ENCODE data around the gene CPZ.
"Not testable (repeated sequence)": the region's sequence is repeated elsewhere in the genome, so short reads cannot be mapped to it uniquely, and the experiment has no call there.

The CPZ gene

DNA sequence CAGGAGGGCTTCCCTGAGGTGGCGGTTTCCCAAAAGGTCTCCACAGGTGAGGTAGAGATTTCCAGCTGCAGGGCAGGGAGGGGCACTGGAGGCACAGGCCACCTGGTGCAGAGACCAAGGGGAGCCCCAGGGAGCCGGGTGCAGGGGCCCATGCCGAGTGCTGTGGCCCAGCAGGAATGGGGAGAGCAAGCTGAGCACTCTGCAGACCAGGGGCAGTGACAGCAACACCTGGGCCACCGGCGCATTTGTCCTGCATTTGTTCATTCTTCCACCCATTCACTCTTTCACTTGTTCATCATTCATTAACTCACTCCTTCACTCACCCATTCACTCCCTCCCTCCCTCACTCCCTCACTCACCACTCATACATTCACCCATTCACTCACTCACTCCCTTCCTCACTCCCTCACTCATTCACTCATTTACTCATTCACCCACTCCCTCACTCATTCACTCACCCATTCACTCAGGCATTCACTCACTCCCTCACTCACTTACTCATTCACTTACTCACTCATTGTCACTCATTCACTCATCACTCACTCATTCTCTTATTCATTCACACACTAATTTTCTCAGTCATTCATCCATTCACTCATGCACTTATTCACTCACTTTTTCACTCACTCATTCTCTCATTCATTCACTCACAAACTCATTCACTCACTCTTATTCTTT, 16.3 kb downstream of the CPZ start:
- in situ Hi-C loops (cut with MboI; ENCODE audit: low sequenced_read_pairs), result no loop called here

DNA sequence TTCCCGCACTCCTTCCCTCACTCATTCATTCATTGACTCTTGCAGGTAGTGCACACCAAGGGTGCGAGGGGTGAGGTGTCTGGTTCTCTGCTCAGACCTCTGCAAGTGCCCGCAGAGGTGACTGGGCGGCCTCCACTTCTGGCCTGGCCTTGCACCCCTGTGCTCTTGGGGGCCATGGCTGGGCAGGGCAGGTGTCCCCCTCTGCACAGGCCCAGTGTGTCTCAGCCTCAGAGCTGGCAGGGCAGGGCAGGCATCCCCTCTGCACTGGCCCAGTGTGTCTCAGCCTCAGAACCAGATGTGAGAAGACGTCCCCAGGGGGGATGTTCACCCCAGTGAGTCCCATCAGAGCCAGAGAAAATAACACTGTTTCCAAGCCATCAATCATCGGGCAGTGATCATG, 16.8 kb downstream of the CPZ start:
- in situ Hi-C loops (cut with MboI; ENCODE audit: low sequenced_read_pairs), result no loop called here

DNA sequence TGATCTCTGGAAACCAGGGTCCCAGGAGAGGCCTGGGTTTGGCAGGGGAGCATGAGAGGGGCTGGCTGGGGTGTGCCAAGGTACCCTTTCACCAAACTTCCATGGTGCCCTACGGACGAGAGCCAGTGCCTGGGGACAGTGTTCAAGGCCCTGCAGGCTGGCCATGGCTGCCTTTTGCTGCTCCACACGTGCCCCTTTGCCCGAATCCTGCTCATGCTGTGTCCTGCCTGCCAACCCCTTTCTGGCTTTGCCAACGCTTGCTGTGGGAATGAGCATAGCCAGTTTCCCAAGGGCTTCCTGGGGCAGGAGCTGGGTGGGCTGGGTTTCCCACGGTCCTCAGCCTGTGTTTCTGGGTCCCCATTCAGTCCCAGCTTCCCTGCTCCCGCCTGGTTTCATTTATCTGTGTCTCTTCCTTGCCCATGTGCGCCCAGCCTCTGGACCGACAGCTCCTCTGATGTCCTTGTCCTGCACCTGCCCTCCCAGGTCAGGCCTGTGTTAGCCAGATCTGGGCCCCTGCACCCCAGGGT, 17.3 kb downstream of the CPZ start:
- in situ Hi-C loops (cut with MboI; ENCODE audit: low sequenced_read_pairs), result no loop called here

DNA sequence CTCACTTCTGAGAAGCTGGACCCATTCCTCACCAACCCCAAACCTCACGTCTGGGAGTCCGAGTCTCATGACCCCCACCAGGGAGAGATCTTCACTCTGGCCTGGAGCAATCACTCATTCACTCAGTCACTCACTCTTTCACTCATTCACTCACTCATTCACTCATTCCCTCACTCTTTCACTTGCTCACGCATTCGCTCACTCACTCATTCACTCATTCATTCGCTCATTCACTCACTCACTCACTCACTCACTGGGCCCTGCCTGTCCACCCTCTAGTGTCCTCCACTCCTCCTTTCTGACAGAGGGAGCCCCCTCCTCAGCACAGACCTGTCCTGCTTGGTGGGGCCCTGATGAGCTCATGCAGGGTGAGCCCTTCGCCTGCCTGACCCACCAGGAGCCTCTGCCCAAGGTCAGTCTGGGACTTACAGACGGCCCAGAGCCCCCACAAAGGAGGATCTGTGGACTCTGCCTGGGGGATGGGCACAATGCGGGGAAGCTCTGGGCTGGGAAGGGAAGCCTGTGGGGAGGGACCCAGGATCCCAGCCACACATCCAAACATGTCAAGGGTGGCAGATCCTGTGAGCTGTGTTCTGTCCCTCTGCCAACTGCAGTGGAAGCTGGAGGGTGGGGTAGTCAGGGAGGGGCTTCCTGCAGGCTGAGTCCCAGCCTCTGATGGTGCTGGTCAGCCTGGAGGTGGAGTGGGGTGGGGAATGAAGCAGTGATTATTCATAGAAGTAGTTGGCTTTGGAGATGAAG, 18.5 kb downstream of the CPZ start:
- in situ Hi-C loops (cut with MboI; ENCODE audit: low sequenced_read_pairs), result no loop called here

DNA sequence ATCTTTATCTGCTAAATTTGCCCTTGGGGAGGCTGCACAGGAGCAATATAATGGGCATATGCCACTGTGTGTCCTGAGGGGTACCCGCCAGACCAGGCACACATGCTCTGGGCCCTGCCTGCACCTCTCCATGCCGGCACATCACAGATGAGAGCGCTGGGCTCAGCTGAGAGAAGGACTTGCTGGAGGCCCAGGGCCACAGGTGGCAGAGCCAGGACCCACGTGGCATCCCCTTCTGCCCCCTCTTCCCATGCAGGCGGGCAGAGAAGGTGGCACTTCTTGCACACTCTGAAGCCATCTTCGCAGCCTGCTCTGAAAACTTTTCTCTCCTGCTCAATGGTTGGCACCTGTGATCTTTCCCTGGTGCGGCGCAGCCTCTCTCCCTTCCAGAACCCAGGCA, 20.1 kb downstream of the CPZ start:
- in situ Hi-C loops (cut with MboI; ENCODE audit: low sequenced_read_pairs), result no loop called here

DNA sequence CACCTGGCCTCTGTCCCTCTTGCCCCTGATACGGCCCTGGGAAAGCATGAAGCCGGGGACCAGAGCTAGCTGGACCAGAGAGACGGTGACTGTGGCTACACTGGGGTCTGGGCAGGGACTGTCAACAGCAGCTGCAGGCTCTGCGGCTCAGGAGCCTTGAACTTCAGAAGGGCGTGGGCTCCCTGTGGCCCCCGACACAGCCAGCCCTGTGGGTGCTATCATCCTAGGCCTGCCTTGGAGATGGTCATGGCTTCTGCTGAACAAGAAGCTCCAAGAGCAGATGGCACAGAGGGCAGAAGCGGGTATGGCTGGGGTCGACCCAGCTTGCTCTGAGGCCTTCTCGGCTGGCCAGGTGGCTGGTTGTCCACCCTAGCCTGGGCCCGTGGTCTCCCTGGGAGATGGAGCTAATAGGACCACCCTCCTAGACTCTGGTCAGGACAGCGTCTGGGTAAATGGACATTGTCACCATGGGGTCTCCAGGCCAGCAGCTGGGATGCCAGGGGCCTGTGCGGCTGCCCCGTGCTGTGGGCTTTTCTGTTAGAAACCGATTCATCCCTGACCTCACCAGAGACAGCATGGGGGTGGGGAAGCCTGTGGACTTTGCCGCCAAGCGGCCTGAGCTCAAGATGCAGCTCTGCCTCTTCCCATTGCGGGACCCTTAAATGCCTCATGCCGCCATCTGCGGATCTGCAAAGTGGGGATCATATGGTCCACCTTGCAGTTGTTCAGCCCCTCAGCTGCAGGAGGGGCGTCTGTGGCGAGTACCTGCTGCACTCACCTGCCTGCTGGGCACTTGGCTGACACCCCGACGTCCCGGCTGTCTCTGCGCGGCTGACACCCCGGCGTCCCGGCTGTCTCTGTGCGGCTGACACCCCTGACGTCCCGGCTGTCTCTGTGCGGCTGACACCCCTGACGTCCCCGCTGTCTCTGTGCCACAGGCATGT, 21.1 kb downstream of the CPZ start:
- in situ Hi-C loops (cut with MboI; ENCODE audit: low sequenced_read_pairs), result no loop called here

DNA sequence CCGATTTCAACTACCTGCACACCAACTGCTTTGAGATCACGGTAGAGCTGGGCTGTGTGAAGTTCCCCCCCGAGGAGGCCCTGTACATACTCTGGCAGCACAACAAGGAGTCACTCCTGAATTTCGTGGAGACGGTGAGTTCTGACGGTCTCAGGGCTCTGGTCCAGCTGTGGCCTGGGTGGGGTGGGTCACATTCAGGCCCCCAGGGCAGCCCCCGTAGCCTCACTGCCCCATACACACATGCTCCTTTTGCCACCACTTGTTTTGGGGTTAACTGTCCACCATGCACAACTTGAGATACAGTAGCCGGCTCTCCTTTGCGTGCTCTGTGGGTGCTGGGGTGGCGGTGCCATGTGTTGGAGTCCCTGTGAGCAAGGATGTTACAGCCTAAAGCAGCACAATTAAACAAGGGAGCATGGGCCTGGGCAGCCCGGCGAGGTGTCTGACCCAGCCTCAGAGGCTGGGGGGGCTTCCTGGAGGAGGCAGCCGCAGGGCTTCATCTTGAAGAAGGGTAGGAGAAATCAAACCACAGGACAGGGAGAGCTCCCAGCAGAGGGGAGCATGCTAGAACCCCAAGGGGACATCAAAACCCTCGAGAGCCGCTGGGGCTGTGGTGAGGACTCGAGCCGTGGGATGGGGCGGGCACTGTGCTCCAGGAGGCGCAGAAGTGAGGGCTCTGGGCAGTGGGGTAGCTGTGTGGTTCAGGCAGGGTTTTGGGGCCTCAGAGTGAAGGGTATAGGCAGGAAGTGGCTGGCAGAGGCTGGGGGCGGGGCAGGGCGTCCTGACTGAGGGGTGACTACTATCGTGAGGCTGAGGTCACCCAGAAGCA, 22.0 kb downstream of the CPZ start:
- in situ Hi-C loops (cut with MboI; ENCODE audit: low sequenced_read_pairs), result no loop called here

DNA sequence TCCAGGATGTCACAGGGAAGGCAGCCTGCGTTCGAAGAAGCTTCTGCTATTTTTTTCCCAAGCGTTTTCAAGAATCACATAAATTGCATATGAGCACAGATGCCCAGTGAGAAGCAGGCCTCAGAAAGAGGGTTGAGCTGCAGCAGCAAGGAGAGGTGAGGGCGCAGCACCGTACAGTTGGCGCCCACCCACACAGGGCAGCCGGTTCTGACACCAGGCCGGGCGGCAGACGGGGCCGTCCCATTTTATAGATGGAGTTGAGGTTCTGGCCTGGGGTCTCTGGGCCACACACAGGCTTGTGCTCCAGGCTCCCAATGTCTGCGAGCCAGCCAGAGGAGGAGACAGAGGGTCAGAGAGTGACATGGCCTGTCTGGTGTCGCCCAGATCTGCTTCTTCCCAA, 22.8 kb downstream of the CPZ start:
- in situ Hi-C loops (cut with MboI; ENCODE audit: low sequenced_read_pairs), result no loop called here

DNA sequence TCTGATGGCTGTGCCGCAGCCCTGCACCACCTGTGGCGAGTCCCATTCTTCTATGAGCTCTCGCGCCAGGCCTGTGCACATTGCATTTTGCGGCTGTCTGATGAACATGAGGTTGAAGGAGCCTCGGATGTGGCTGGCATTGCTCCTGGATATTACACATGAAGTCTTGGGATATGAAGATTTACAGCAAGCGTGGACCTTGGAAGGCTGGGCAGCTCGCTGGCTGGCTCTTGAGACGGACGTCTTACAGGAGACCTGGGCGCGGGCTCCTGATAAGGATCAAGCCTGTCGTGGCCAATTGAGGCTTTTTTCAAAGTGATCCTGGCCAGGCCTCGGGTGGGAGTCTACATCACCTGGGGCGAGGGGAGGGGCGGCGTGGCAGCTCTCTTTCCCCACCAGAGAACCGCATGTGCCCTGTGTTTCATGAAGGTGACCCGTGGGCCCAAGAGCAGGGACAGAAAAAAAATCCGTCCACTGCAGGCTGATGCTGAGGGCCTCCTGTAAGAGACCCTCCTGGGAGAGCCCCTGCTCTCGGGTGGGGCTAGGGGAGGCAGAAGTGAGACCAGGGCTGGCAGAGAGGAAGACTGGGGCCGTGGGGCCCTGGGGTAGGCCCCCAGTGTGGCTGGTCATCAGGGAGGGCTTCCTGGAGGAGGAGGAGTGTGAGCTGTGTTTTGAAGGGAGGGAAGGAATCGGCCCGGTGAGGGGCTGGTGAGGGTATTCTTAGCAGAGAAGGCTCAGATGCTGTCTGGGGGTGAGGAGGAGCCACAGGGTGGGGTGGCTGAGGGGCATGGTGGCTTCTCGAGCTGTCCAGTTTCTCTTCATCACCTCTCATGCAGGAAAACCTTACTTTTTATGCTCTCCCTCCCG, 23.6 kb downstream of the CPZ start:
- in situ Hi-C loops (cut with MboI; ENCODE audit: low sequenced_read_pairs), result no loop called here

DNA sequence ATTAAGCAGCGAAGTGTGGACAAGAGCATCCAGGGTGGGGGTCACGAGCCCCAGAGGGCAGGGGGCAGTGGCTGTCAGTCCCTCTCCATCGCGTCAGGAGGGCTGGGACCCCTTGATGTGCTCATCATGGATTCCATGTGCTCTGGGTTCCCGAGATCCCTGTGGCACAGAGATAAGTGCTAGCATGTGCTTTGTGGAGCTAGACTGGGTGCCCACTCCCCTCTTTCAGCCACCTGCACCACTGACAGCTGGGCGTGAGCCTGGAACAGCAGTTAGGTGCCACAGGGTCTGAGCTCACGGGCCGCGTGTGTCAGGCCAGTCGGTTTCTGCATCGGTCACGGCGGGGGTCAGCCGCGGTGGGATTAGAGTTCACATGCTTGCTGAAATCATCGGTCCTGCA, 24.3 kb downstream of the CPZ start:
- in situ Hi-C loops (cut with MboI; ENCODE audit: low sequenced_read_pairs), result no loop called here

DNA sequence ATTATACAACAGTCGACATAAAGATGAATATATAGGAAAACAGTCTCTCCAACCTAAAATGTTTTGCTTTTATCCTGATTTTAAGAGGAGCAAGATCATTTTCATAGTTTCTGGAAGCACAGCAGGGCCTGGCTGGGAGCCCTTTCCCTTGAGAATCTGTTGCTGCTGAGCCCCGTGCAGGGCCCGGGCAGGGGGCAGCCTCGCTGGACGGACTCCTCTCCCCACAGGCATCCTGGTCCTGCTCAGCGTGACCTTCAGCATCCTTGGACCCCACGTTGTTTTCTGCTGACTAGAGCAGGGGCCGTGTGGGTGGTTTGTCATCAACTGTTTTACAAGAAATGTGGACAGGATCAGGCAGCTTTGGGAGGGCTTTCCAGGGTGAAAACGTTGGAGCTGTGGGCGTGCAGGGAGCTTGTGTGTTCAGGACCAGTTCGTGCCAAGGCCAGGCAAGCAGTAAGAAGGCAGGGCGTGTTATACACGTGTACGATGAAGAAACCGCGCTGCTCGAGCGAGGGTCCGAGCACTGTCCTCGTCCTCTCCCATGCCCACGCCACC, 25.0 kb downstream of the CPZ start:
- in situ Hi-C loops (cut with MboI; ENCODE audit: low sequenced_read_pairs), result no loop called here

DNA sequence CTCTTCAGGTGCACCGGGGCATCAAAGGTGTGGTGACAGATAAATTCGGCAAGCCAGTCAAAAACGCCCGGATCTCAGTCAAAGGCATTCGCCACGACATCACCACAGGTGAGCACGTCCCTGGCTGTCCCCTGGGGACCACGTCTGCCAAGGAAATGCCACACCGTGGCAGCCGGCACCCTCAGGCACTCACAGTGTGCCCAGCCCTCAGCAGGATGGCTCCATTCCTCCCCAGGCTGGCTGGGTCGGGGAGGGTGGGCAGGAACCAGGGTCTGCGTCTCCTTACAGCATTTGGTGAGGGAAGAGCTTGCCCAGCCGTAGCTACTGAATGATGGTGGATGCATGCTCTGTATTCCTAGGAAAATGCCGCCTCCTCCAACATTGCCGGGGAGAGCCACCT, 25.9 kb downstream of the CPZ start:
- in situ Hi-C loops (cut with MboI; ENCODE audit: low sequenced_read_pairs), result no loop called here

DNA sequence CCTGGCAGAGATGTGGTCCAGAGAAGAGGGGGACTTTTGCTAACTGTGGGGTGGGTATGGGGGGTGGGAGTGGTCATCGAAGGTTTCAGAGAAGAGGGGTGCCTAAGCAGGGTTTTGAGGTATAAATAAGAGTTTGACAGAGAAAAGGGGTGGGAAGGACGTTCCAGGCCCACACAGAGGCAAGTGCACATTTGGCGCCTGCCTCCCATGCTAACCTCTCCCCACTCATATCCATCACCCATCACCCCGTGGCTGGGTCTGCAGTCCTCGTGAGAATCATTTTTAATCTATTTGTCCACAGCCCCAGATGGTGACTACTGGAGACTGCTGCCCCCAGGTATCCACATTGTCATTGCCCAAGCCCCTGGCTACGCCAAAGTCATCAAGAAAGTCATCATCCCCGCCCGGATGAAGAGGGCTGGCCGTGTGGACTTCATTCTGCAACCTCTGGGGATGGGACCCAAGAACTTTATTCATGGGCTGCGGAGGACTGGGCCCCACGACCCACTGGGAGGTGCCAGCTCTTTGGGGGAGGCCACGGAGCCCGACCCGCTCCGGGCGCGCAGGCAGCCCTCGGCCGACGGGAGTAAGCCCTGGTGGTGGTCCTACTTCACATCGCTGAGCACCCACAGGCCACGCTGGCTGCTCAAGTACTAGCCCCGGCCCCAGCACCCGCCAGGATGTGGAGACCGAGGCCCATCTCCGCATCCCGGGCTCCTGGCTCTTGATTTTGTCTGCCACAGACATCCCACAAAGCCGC, 26.6 kb downstream of the CPZ start:
- in situ Hi-C loops (cut with MboI; ENCODE audit: low sequenced_read_pairs), result no loop called here

DNA sequence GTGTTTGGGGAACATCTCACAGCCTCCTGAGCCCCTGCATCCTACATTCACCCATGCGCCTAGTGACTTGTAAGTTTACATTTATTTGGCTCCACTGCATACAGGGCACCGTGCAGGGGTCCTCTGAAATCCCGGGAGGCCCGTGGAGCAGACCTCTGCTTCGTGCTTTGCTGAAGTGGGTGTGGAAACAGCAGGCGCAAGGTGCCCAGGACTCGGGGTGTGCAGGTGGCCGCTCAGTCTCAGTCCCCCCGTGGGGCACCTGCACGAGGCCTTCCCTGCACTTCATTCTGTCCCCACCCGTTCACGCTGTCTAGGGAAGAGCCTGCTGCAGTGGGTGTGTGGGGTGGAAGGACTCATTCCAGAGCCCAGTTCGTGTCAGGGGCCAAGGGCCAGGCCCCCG, 28.6 kb downstream of the CPZ start:
- in situ Hi-C loops (cut with MboI; ENCODE audit: low sequenced_read_pairs), result not testable (repeated sequence)

DNA sequence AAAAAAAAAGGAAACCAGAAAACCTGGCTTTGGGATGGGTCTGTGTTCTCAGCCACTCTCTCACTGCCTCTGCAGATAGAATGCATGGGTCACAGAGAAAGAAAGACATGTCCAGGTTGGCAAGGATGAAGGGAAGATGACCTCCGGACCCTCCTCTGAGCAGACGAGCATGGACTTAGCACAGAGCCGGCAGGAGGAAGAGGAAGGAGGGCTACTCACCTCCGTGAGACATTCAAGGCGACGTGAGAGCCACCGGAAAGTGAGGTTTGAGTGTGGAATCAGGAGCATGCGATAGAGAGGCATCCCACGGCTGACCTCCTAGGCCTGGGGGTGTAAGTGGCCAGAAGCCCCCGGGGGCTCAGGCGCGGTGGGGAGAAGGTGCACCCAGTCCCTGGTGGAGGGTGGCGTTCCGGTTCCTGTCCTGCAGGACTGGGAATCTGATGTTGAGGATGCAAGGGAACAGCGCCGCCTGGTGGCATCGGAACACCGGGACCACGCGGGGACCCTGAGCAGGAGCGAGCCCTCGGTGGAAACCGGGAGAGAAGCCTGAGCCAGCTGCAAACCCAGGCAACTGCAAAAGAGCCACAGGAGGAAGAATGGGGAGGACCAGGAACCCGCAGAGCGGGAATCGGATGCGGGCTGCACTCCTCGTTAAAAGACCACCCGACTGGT, 32.2 kb downstream of the CPZ start:
- in situ Hi-C loops (cut with MboI; ENCODE audit: low sequenced_read_pairs), result not testable (repeated sequence)

DNA sequence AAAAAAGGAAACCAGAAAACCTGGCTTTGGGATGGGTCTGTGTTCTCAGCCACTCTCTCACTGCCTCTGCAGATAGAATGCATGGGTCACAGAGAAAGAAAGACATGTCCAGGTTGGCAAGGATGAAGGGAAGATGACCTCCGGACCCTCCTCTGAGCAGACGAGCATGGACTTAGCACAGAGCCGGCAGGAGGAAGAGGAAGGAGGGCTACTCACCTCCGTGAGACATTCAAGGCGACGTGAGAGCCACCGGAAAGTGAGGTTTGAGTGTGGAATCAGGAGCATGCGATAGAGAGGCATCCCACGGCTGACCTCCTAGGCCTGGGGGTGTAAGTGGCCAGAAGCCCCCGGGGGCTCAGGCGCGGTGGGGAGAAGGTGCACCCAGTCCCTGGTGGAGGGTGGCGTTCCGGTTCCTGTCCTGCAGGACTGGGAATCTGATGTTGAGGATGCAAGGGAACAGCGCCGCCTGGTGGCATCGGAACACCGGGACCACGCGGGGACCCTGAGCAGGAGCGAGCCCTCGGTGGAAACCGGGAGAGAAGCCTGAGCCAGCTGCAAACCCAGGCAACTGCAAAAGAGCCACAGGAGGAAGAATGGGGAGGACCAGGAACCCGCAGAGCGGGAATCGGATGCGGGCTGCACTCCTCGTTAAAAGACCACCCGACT, 37.8 kb downstream of the CPZ start:
- in situ Hi-C loops (cut with MboI; ENCODE audit: low sequenced_read_pairs), result not testable (repeated sequence)

DNA sequence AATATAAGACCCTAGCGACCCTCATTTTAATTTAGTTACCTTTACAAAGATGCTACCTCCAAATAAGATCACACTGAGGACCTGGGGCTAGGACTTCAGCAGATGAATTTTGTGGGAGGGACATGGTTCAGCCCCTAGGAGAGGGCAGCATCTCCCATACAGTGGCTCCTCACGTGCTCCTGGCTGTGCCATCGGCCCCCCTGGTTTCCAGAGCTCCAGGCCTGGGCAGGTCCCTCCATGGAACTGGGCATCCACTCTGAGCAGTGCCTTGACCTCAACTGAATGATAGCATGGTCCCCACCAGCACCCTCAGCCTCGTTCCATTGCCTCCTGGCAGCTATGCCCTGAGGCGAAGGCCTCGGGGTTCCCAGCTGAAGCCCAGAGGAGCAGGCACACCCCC, 39.3 kb downstream of the CPZ start:
- in situ Hi-C loops (cut with MboI; ENCODE audit: low sequenced_read_pairs), result not testable (repeated sequence)
